ENCODE results near the gene RPS8. TPM values are rescaled to one million over a fixed set of nuclear protein-coding genes. Genes with fewer than 3 reads are reported as not detected.

The RPS8 gene
- total and polyA plus RNA-seq, 4 experiments from 2014 or later = 778 to 2,811 (median 2,025) TPM

DNA sequence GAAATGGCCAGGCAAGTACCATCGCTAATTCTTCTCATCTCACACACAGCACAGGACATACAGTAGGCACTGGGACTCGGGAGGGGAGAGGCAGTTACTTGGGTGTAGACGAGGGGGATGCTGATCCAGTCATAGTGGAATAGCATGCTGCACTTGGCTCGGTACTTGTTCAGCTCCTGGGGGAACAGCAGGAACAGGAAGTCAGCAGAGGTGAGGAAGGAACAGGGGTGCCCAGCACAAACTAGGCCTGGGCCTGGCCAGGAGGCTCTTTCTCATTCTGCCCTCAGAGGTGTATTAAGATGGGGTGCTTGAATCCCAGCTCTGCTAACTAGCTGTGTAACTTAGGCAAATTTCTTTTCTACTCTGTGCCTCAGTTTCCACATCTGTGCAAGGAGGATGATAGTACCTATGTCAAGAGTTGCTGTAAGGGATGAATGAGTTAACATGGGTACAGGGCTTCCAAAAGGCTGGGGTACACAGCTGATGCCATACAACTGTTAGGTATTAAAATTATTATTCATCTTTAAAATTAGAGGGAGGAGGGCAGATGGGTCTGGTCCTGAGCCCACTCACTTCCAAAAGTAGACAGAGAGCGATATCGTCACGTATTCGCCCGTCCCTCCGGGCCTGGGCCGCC, 10.3 kb downstream of the RPS8 start:
- DNase-seq = peak in 1 of 5 donors; percentile 33
- Mint-ChIP-seq H3K36me3 (peaks cover 0 to 15% of the 10 kb centered on the region in 2 donors), H3K9me3 (no peaks in the 10 kb centered on the region), H3K4me3 (peak overlapping the region; percentile 75 to 86 (median 82)), H3K27me3 (no peaks in the 10 kb centered on the region), H3K27ac (peak overlapping the region; percentile 65 to 91 (median 83)), H3K4me1 (peaks cover 23 to 41% (median 29%) of the 10 kb centered on the region in 4 donors)
- Histone ChIP-seq H3K27ac (ENCODE audit: low read depth, low read length) (peak overlapping the region; percentile 53), H3K4me1 (ENCODE audit: insufficient read depth, low read length) (peaks cover 39% of the 10 kb centered on the region), H3K36me3 (ENCODE audit: insufficient read depth, low read length) (peaks cover 9% of the 10 kb centered on the region), H3K9me3 (ENCODE audit: control insufficient read depth in 1 of 2, low read length in 2 of 2) (no peaks in the 10 kb centered on the region), H3K4me3 (ENCODE audit: low read length in 2 of 2) (peak overlapping the region in 1 of 2 donors; percentile 68), H3K27me3 (ENCODE audit: insufficient read depth, low read length) (no peaks in the 10 kb centered on the region)
- POLR2A ChIA-PET (ENCODE audit: partially characterized antibody) = interaction anchor here (0.7 to 10.3 kb wide), 15 partner anchors 9 to 226 kb away, joined by 3 to 110 read pairs (median 17); partner anchors contain the start of genes BTBD19, DYNLT4, EIF2B3 and HECTD3
- intact Hi-C loops (cut with micrococcal nuclease) = loop anchor here (2.0 to 5.0 kb wide), 4 partner anchors 51 to 707 kb away; partner anchors contain the start of genes EIF2B3, RNU5D-1 and TESK2
- CTCF ChIA-PET (ENCODE audit: partially characterized antibody) = interaction anchor here (0.9 to 9.2 kb wide), 14 partner anchors 8 to 518 kb away, joined by 3 to 75 read pairs (median 5); partner anchors contain the start of genes BTBD19, HECTD3, RNU5D-1 and RPS8

GRCh38 chr1:44786138-44786840, 10.9 kb downstream of the RPS8 start:
- Mint-ChIP-seq H3K36me3 (peaks cover 0 to 10% of the 10 kb centered on the region in 2 donors), H3K27ac (peak overlapping the region; percentile 41 to 95 (median 88)), H3K9me3 (no peaks in the 10 kb centered on the region), H3K4me1 (peaks cover 22 to 37% (median 28%) of the 10 kb centered on the region in 4 donors), H3K4me3 (peak overlapping the region; percentile 73 to 83 (median 80)), H3K27me3 (no peaks in the 10 kb centered on the region)
- intact Hi-C loops (cut with micrococcal nuclease) = loop anchor here (2.0 to 5.0 kb wide), 3 partner anchors 51 to 706 kb away; partner anchors contain the start of genes EIF2B3 and TESK2
- DNase-seq = peak; percentile 72 to 84 (median 80)
- Histone ChIP-seq H3K4me1 (ENCODE audit: insufficient read depth, low read length) (peaks cover 39% of the 10 kb centered on the region), H3K9me3 (ENCODE audit: control insufficient read depth in 1 of 2, low read length in 2 of 2) (no peaks in the 10 kb centered on the region), H3K36me3 (ENCODE audit: insufficient read depth, low read length) (peaks cover 3% of the 10 kb centered on the region), H3K27ac (ENCODE audit: low read depth, low read length) (peak overlapping the region; percentile 53), H3K4me3 (ENCODE audit: low read length in 2 of 2) (peak overlapping the region; percentile 52 to 68), H3K27me3 (ENCODE audit: insufficient read depth, low read length) (no peaks in the 10 kb centered on the region)
- POLR2A ChIA-PET (ENCODE audit: partially characterized antibody) = interaction anchor here (0.7 to 10.3 kb wide), 19 partner anchors 10 to 736 kb away, joined by 3 to 110 read pairs (median 6); partner anchors contain the start of genes BTBD19, DYNLT4, EIF2B3 and HECTD3
- CTCF ChIA-PET (ENCODE audit: partially characterized antibody) = interaction anchor here (1.2 to 9.2 kb wide), 16 partner anchors 7 to 517 kb away, joined by 3 to 75 read pairs (median 6); partner anchors contain the start of genes BTBD19, EIF2B3, HECTD3 and PLK3

- intact Hi-C loops (cut with micrococcal nuclease) = loop anchor here (2.0 to 5.0 kb wide), 3 partner anchors 50 to 705 kb away; partner anchors contain the start of genes EIF2B3 and TESK2
- POLR2A ChIA-PET (ENCODE audit: partially characterized antibody) = interaction anchor here (0.9 to 10.3 kb wide), 16 partner anchors 11 to 735 kb away, joined by 3 to 110 read pairs (median 14); partner anchors contain the start of genes BTBD19, DYNLT4, EIF2B3 and HECTD3
Observed at GRCh38 chr1:44786841-44787426, 11.6 kb downstream of the RPS8 start.

GRCh38 chr1:44787506-44787905, 12.2 kb downstream of the RPS8 start:
- peaks cover 0 to 2% of the 10 kb centered on the region in 2 donors for H3K36me3 Mint-ChIP-seq
- ChIA-PET POLR2A (ENCODE audit: partially characterized antibody) (interaction anchor here (1.0 to 10.3 kb wide), 12 partner anchors 11 to 224 kb away, joined by 3 to 110 read pairs (median 22); partner anchors contain the start of genes BTBD19, DYNLT4, EIF2B3 and HECTD3), CTCF (ENCODE audit: partially characterized antibody) (interaction anchor here (0.7 to 9.2 kb wide), 15 partner anchors 10 to 514 kb away, joined by 3 to 75 read pairs (median 5); partner anchors contain the start of genes BTBD19, EIF2B3, HECTD3 and PLK3)
- peaks cover 22 to 34% (median 28%) of the 10 kb centered on the region in 4 donors for H3K4me1 Mint-ChIP-seq
- H3K36me3 ChIP-seq (ENCODE audit: insufficient read depth, low read length) = no peaks in the 10 kb centered on the region
- no peaks in the 10 kb centered on the region for H3K27me3 Mint-ChIP-seq
- no peaks in the 10 kb centered on the region for H3K9me3 ChIP-seq (ENCODE audit: control insufficient read depth in 1 of 2, low read length in 2 of 2)
- H3K27me3 ChIP-seq (ENCODE audit: insufficient read depth, low read length) = no peaks in the 10 kb centered on the region
- H3K9me3 Mint-ChIP-seq = no peaks in the 10 kb centered on the region
- H3K27ac Mint-ChIP-seq = no peak overlapping the region
- H3K4me3 Mint-ChIP-seq = no peak overlapping the region
- intact Hi-C loops (cut with micrococcal nuclease) = loop anchor here (2.0 to 5.0 kb wide), 3 partner anchors 49 to 705 kb away; partner anchors contain the start of genes EIF2B3 and TESK2
- H3K4me1 ChIP-seq (ENCODE audit: insufficient read depth, low read length) = peaks cover 39% of the 10 kb centered on the region
- no peak for DNase-seq
- H3K4me3 ChIP-seq (ENCODE audit: low read length in 2 of 2) = no peak overlapping the region
- H3K27ac ChIP-seq (ENCODE audit: low read depth, low read length) = no peak overlapping the region

More at GRCh38 chr1:44786841-44787426, 11.6 kb downstream of the RPS8 start:
- no peaks in the 10 kb centered on the region for H3K27me3 ChIP-seq (ENCODE audit: insufficient read depth, low read length)
- peak overlapping the region; percentile 53 for H3K27ac ChIP-seq (ENCODE audit: low read depth, low read length)
- DNase-seq = no peak
- CTCF ChIA-PET (ENCODE audit: partially characterized antibody) = interaction anchor here (0.7 to 9.2 kb wide), 13 partner anchors 10 to 515 kb away, joined by 3 to 75 read pairs (median 5); partner anchors contain the start of genes BTBD19, EIF2B3, HECTD3 and PLK3
- Mint-ChIP-seq H3K4me3 (peak overlapping the region in 7 of 8 donors; percentile 75 to 83 (median 82)), H3K36me3 (peaks cover 0 to 5% of the 10 kb centered on the region in 2 donors), H3K9me3 (no peaks in the 10 kb centered on the region), H3K27ac (peak overlapping the region; percentile 15 to 95 (median 87)), H3K4me1 (peaks cover 22 to 34% (median 28%) of the 10 kb centered on the region in 4 donors), H3K27me3 (no peaks in the 10 kb centered on the region)
- H3K4me1 ChIP-seq (ENCODE audit: insufficient read depth, low read length) = peaks cover 39% of the 10 kb centered on the region
- H3K9me3 ChIP-seq (ENCODE audit: control insufficient read depth in 1 of 2, low read length in 2 of 2) = no peaks in the 10 kb centered on the region
- no peaks in the 10 kb centered on the region for H3K36me3 ChIP-seq (ENCODE audit: insufficient read depth, low read length)
- H3K4me3 ChIP-seq (ENCODE audit: low read length in 2 of 2) = peak overlapping the region; percentile 52 to 68

DNA sequence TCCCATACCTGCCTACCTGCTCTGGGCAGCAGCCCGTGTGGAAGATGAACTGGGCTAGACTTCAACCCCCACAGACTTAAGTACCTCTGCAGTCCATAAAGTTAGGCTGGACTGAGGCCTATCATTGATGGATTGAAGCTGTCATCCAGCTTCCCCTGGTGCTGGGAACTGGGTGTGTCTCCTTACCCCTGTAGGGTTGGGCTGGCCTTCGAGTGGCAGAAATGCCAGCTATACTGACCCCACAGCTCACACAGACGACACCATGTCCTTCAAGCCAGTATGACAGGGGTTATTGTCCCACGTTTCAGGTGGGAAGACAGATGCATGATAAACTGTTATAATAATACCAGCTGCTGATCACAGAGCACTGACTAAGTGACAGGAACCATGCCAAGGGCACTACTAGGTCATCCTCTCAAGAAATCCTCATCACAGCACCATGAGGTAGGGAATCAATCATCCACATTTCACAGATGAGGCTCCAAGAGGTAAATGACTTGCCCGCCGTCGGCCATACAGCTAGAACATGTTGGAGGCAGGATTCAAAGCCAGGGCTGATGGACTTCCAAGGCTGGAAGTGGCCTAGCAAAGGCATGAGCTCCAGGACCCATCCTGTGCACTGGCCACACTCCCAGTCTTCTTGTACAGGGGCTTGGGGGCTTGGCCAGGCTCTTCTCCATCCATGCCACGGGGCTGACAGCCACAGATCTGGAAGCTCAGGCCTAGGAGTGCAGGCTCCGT, 12.9 kb downstream of the RPS8 start, which contains the start of gene BEST4:
BEST4 (minus strand) TSS at position 51 of the 741 bp plus-strand sequence. CDS start 465 bp downstream, outside the sequence.
- Mint-ChIP-seq H3K27me3 (no peaks in the 10 kb centered on the region), H3K36me3 (peaks cover 0 to under 1% of the 10 kb centered on the region in 2 donors), H3K27ac (peak within 1 kb of the TSS in 4 of 7 donors; percentile 48 to 70 (median 62)), H3K9me3 (no peaks in the 10 kb centered on the region), H3K4me1 (peaks cover 20 to 32% (median 25%) of the 10 kb centered on the region in 4 donors), H3K4me3 (no peak within 1 kb of the TSS)
- ChIA-PET CTCF (ENCODE audit: partially characterized antibody) (interaction anchor here (0.8 to 9.2 kb wide), 9 partner anchors 9 to 512 kb away, joined by 4 to 75 read pairs (median 5); partner anchors contain the start of genes PLK3, RNU5D-1 and RPS8), POLR2A (ENCODE audit: partially characterized antibody) (interaction anchor here (1.0 to 10.3 kb wide), 9 partner anchors 11 to 198 kb away, joined by 3 to 110 read pairs (median 17); partner anchors contain the start of genes BTBD19, DYNLT4, EIF2B3 and PLK3)
- intact Hi-C loops (cut with micrococcal nuclease) = loop anchor here (5.0 kb wide), 2 partner anchors 199 to 704 kb away; partner anchors contain the start of genes EIF2B3 and TESK2
- no peaks in the 10 kb centered on the region for H3K9me3 ChIP-seq (ENCODE audit: control insufficient read depth in 1 of 2, low read length in 2 of 2)
- H3K27ac ChIP-seq (ENCODE audit: low read depth, low read length) = no peak within 1 kb of the TSS
- H3K4me1 ChIP-seq (ENCODE audit: insufficient read depth, low read length) = peaks cover 35% of the 10 kb centered on the region
- no peaks in the 10 kb centered on the region for H3K27me3 ChIP-seq (ENCODE audit: insufficient read depth, low read length)
- no peak within 1 kb of the TSS for H3K4me3 ChIP-seq (ENCODE audit: low read length in 2 of 2)
- no peaks in the 10 kb centered on the region for H3K36me3 ChIP-seq (ENCODE audit: insufficient read depth, low read length)
- DNase-seq = no peak
